Loucy (cell line): Measurements from ENCODE around the gene TMEM190.
"Not testable (repeated sequence)": the region's sequence is repeated elsewhere in the genome, so short reads cannot be mapped to it uniquely, and the experiment has no call there.

Experiments
- CTCF ChIP-seq: fragments of 200-600 bp; sonication (generic); conservative IDR thresholded peaks from 2 replicates; pipeline ENCODE4 v1.5.1; 2014; ENCODE audit warnings: mild to moderate bottlenecking, antibody characterized with exemption, low read length
- EZH2phosphoT487 ChIP-seq: fragments of 200-600 bp; IDR thresholded peaks from 2 replicates; pipeline ENCODE4 v1.6.1; 2018; ENCODE audit warnings: antibody characterized with exemption, mild to moderate bottlenecking, moderate library complexity, borderline replicate concordance

GRCh38 chr19:55328774-55329318 is 47.8 kb upstream of the TMEM190 start:
- TF ChIP-seq EZH2phosphoT487, CTCF: not testable (repeated sequence)
